Measurements from ENCODE around the gene NECTIN4.

The NECTIN4 gene

GRCh38 chr1:161088587-161089110, 709 bp downstream of the NECTIN4 start:
- no peak for DNase-seq
- Histone ChIP-seq H3K4me3 (ENCODE audit: low read depth, low read length) (no peak overlapping the region), H3K4me1 (peaks cover under 1% of the 10 kb centered on the region; the same call in 1 of the 2 replicates), H3K36me3 (no peaks in the 10 kb centered on the region), H3K27me3 (no peaks in the 10 kb centered on the region), H3K9me3 (no peaks in the 10 kb centered on the region)
- TF ChIP-seq CTCF (IDR thresholded peaks at IDR 0.05; ENCODE audit: low read depth, low read length): no peak

- peaks cover 5% of the 10 kb centered on the region; the same call in 1 of the 2 replicates for H3K4me1 ChIP-seq
- no peaks in the 10 kb centered on the region for H3K9me3 ChIP-seq
- no peaks in the 10 kb centered on the region for H3K27me3 ChIP-seq
- H3K4me3 ChIP-seq (ENCODE audit: low read depth, low read length): no peak overlapping the region
- no peak for TF ChIP-seq CTCF (IDR thresholded peaks at IDR 0.05; ENCODE audit: low read depth, low read length)
- no peak for DNase-seq
- no peaks in the 10 kb centered on the region for H3K36me3 ChIP-seq
Measured at GRCh38 chr1:161086457-161086856, 2.9 kb downstream of the NECTIN4 start.

- H3K4me3 ChIP-seq (ENCODE audit: low read depth, low read length): no peak overlapping the region
- no peak for TF ChIP-seq CTCF (IDR thresholded peaks at IDR 0.05; ENCODE audit: low read depth, low read length)
- H3K4me1 ChIP-seq: peaks cover 5% of the 10 kb centered on the region
- no peak for DNase-seq
- H3K9me3 ChIP-seq: no peaks in the 10 kb centered on the region
- no peaks in the 10 kb centered on the region for H3K27me3 ChIP-seq
- H3K36me3 ChIP-seq: no peaks in the 10 kb centered on the region
Measured at GRCh38 chr1:161085165-161085564, 4.2 kb downstream of the NECTIN4 start.

- Histone ChIP-seq H3K4me3 (ENCODE audit: low read depth, low read length) (no peak overlapping the region), H3K4me1 (peaks cover 5% of the 10 kb centered on the region), H3K36me3 (no peaks in the 10 kb centered on the region), H3K9me3 (no peaks in the 10 kb centered on the region), H3K27me3 (no peaks in the 10 kb centered on the region)
- TF ChIP-seq CTCF (IDR thresholded peaks at IDR 0.05; ENCODE audit: low read depth, low read length): no peak
- no peak for DNase-seq
Measured at GRCh38 chr1:161084597-161084988, 4.8 kb downstream of the NECTIN4 start.

GRCh38 chr1:161083748-161084596, 5.4 kb downstream of the NECTIN4 start:
- Histone ChIP-seq H3K36me3 (no peaks in the 10 kb centered on the region), H3K4me1 (peaks cover 5% of the 10 kb centered on the region), H3K4me3 (ENCODE audit: low read depth, low read length) (no peak overlapping the region), H3K27me3 (no peaks in the 10 kb centered on the region), H3K9me3 (no peaks in the 10 kb centered on the region)
- DNase-seq: no peak
- no peak for TF ChIP-seq CTCF (IDR thresholded peaks at IDR 0.05; ENCODE audit: low read depth, low read length)

Data from BE2C (cell line).